Panc1 (cell line): ENCODE results near the gene ELP5.

Experiments
- POLR2AphosphoS5 ChIP-seq: IDR thresholded peaks from 2 replicates; pipeline ENCODE4 v1.6.1; 2012; ENCODE audit warnings: mild to moderate bottlenecking, low read depth, low read length, moderate library complexity
- SIN3A ChIP-seq: IDR thresholded peaks from 2 replicates; pipeline ENCODE4 v1.6.1; 2012; ENCODE audit warnings: low read depth, mild to moderate bottlenecking, low read length, moderate library complexity, borderline replicate concordance; ENCODE audit not compliant: insufficient read depth
- TCF7L2 ChIP-seq: IDR thresholded peaks from 2 replicates; pipeline ENCODE4 v1.6.1; 2011; ENCODE audit warnings: mild to moderate bottlenecking, low read depth, low read length, inconsistent platforms
- TF ChIP-seq, protein P1 (sequence below): fragments of 450-650 bp; IDR thresholded peaks from 2 replicates; pipeline ENCODE4 v1.5.1; 2017; ENCODE audit warnings: mild to moderate bottlenecking
- TF ChIP-seq, protein P2 (sequence below), 2 experiments: IDR thresholded peaks; 2 replicates each; pipeline ENCODE4 v1.6.1; 2011 to 2012; ENCODE audit warnings: low read depth in 2 of 2, control low read depth in 1 of 2, low read length in 1 of 2, mild to moderate bottlenecking in 1 of 2, moderate library complexity in 1 of 2; ENCODE audit not compliant: insufficient read depth in 1 of 2

DNA sequence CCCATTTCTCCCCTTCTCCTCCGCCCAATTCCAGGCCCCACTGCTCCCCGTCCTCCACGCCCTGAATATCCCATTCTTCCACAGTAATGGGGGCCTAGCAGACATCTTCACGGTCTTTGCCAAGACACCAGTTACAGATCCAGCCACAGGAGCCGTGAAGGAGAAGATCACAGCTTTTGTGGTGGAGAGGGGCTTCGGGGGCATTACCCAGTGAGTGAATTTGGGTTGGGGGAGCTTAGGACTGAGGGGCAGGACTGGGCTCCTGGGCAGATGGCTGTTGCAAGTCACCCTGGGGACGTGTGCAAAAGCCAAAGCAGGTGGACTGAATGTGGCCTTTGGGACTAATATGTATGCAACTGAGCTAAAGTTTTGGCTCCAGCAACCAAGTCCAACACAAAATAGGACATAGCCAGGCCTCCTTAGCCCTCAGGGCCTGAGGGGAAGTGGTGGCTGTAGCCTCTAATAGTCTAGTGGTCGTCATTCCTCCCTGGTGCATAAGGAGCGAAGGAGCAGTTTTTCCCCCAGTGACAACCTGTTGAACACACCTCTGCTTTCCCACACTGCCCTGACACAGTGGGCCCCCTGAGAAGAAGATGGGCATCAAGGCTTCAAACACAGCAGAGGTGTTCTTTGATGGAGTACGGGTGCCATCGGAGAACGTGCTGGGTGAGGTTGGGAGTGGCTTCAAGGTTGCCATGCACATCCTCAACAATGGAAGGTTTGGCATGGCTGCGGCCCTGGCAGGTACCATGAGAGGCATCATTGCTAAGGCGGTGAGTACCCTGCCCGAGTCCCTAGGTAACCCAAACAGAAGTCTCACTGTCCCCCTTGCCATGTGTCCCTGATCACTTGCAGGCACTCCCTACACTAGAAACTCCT is 29.7 kb upstream of the ELP5 start:
- TF ChIP-seq, protein P1, sequence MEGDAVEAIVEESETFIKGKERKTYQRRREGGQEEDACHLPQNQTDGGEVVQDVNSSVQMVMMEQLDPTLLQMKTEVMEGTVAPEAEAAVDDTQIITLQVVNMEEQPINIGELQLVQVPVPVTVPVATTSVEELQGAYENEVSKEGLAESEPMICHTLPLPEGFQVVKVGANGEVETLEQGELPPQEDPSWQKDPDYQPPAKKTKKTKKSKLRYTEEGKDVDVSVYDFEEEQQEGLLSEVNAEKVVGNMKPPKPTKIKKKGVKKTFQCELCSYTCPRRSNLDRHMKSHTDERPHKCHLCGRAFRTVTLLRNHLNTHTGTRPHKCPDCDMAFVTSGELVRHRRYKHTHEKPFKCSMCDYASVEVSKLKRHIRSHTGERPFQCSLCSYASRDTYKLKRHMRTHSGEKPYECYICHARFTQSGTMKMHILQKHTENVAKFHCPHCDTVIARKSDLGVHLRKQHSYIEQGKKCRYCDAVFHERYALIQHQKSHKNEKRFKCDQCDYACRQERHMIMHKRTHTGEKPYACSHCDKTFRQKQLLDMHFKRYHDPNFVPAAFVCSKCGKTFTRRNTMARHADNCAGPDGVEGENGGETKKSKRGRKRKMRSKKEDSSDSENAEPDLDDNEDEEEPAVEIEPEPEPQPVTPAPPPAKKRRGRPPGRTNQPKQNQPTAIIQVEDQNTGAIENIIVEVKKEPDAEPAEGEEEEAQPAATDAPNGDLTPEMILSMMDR: no peak
- TF ChIP-seq, protein P2, sequence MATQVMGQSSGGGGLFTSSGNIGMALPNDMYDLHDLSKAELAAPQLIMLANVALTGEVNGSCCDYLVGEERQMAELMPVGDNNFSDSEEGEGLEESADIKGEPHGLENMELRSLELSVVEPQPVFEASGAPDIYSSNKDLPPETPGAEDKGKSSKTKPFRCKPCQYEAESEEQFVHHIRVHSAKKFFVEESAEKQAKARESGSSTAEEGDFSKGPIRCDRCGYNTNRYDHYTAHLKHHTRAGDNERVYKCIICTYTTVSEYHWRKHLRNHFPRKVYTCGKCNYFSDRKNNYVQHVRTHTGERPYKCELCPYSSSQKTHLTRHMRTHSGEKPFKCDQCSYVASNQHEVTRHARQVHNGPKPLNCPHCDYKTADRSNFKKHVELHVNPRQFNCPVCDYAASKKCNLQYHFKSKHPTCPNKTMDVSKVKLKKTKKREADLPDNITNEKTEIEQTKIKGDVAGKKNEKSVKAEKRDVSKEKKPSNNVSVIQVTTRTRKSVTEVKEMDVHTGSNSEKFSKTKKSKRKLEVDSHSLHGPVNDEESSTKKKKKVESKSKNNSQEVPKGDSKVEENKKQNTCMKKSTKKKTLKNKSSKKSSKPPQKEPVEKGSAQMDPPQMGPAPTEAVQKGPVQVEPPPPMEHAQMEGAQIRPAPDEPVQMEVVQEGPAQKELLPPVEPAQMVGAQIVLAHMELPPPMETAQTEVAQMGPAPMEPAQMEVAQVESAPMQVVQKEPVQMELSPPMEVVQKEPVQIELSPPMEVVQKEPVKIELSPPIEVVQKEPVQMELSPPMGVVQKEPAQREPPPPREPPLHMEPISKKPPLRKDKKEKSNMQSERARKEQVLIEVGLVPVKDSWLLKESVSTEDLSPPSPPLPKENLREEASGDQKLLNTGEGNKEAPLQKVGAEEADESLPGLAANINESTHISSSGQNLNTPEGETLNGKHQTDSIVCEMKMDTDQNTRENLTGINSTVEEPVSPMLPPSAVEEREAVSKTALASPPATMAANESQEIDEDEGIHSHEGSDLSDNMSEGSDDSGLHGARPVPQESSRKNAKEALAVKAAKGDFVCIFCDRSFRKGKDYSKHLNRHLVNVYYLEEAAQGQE (IDR thresholded peaks at IDR 0.05; ENCODE audit: insufficient read depth in 1 of 2, low read depth in 2 of 2, low read length in 1 of 2): no peak
- TF ChIP-seq POLR2AphosphoS5: peak; percentile 65
- TF ChIP-seq TCF7L2: no peak
- peak; percentile 9; the same call in 1 of the 2 replicates for TF ChIP-seq SIN3A
